ENCODE results near the gene STX19.

Gene STX19

DNA sequence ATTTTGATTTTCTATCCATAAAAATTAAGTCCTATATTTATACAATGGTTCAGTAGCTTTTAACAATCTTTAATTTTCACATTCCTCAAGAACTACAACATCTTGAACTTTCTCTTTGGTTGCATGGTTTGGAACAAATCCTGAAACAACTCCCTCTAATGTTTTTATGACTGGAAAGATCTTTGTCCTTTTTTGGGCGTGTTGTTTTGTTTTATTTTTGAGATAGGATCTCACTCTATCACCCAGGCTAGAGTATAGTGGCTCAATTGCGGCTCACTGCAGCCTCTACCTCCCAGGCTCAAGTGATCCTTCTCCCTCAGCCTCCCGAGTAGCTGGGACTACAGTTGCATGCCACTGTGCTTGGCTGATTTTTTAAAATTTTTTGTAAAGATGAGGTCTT, 4.0 kb downstream of the STX19 start:
- peak overlapping the region; percentile 69; the same call in 1 of the 2 replicates for H3K27ac ChIP-seq
- no peak for TF ChIP-seq ZFX (IDR thresholded peaks at IDR 0.05; ENCODE audit: borderline replicate concordance)
- no peak for TF ChIP-seq CTCF (IDR thresholded peaks at IDR 0.05)

- TF ChIP-seq CTCF (IDR thresholded peaks at IDR 0.05): no peak
- no peak for TF ChIP-seq ZFX (IDR thresholded peaks at IDR 0.05; ENCODE audit: borderline replicate concordance)
- no peak overlapping the region for H3K27ac ChIP-seq
These were observed 8.1 kb downstream of the STX19 start for GRCh38 chr3:94020293-94020692.

DNA sequence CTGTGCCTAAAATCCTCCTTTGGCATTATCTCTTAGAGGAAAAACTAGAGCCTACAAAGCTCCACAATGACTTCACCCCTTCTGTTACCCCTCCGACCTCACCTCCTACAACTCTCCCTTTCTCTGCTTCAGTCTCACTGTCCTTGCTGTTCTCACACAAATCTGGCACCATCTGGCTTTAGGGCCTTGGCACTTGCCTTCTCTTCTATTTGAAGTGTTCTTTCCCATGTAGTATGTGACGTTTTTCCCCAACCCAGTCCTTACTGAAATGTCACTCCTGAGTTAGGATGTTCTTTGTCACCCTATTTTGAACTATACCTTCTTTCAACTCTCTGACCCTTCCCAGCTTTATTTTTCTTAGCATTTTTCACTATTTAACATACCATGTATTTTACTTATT, 8.7 kb downstream of the STX19 start:
- TF ChIP-seq ZFX (IDR thresholded peaks at IDR 0.05; ENCODE audit: borderline replicate concordance) (no peak), CTCF (IDR thresholded peaks at IDR 0.05) (no peak)
- H3K27ac ChIP-seq: no peak overlapping the region

DNA sequence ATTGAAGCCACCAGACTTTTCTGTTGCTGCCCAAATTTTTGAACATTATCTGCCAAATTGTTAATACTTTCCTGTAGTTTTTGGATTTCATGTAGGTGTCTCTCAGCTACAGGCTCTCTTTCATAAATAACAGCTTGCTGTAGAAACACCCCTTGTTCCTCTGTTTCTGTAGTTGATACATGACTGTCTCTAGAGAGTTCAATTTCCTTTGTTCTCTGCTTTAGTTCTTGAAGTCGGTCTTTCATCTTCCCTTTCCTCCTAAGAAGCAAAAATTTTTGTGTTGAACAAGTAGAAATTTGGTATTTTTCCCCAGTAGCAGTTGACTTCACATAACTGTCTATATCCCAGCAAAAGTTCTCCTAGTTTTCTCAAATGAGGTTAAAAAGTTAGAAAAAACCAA, 13.4 kb downstream of the STX19 start:
- H3K27ac ChIP-seq: no peak overlapping the region
- TF ChIP-seq ZFX (IDR thresholded peaks at IDR 0.05; ENCODE audit: borderline replicate concordance) (no peak), CTCF (IDR thresholded peaks at IDR 0.05) (no peak)

GRCh38 chr3:94012185-94012584, 16.2 kb downstream of the STX19 start:
- no peak for TF ChIP-seq ZFX (IDR thresholded peaks at IDR 0.05; ENCODE audit: borderline replicate concordance)

GRCh38 chr3:94011233-94011711, 17.1 kb downstream of the STX19 start:
- no peak overlapping the region for H3K27ac ChIP-seq
- TF ChIP-seq ZFX (IDR thresholded peaks at IDR 0.05; ENCODE audit: borderline replicate concordance): no peak
- no peak for TF ChIP-seq CTCF (IDR thresholded peaks at IDR 0.05)

More at GRCh38 chr3:94012185-94012584, 16.2 kb downstream of the STX19 start:
- no peak overlapping the region for H3K27ac ChIP-seq

- no peak for TF ChIP-seq ZFX (IDR thresholded peaks at IDR 0.05; ENCODE audit: borderline replicate concordance)
- TF ChIP-seq CTCF (IDR thresholded peaks at IDR 0.05): no peak
- H3K27ac ChIP-seq: no peak overlapping the region
These were observed 18.8 kb downstream of the STX19 start for GRCh38 chr3:94009608-94010007.

DNA sequence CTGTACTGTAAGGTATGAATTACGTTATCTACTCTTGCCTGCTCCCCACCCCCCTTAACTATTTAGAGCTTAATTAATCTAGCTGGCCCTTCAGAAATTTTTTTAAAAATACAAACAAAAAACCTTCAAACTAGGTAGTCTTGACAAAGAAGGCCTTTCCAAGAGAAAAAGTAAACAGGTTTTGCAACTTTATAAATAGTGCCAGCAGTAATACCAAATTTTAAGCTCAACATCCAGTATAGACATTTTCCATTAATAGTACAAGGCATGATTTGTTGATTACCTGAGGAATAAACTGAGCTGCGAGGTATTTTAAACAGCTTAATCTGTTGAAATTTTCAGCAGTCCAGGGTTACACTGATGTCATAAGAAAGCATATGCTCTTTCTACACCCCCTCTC, 20.1 kb downstream of the STX19 start:
- TF ChIP-seq CTCF (IDR thresholded peaks at IDR 0.05): no peak
- TF ChIP-seq ZFX (IDR thresholded peaks at IDR 0.05; ENCODE audit: borderline replicate concordance): no peak
- no peak overlapping the region for H3K27ac ChIP-seq
